Measurements from ENCODE around the gene PIAS4.

Gene PIAS4

GRCh38 chr19:4013886-4014540, 6.5 kb downstream of the PIAS4 start:
- no peak for DNase-seq (ENCODE audit: low read depth, low spot score)
- TF ChIP-seq CTCF (IDR thresholded peaks at IDR 0.05; ENCODE audit: low read depth, low read length) = no peak
- in situ Hi-C loops (cut with HindIII; ENCODE audit: low sequenced_read_pairs) = no loop called here
- H3K4me3 ChIP-seq (ENCODE audit: low read depth, low read length) = no peak overlapping the region

GRCh38 chr19:4014541-4015491, 7.3 kb downstream of the PIAS4 start:
- in situ Hi-C loops (cut with HindIII; ENCODE audit: low sequenced_read_pairs) = no loop called here
- H3K4me3 ChIP-seq (ENCODE audit: low read depth, low read length) = no peak overlapping the region
- DNase-seq (ENCODE audit: low read depth, low spot score) = no peak
- no peak for TF ChIP-seq CTCF (IDR thresholded peaks at IDR 0.05; ENCODE audit: low read depth, low read length)

GRCh38 chr19:4015705-4016402, 8.3 kb downstream of the PIAS4 start:
- in situ Hi-C loops (cut with HindIII; ENCODE audit: low sequenced_read_pairs) = no loop called here
- no peak for DNase-seq (ENCODE audit: low read depth, low spot score)
- TF ChIP-seq CTCF (IDR thresholded peaks at IDR 0.05; ENCODE audit: low read depth, low read length) = no peak
- no peak overlapping the region for H3K4me3 ChIP-seq (ENCODE audit: low read depth, low read length)

GRCh38 chr19:4016486-4016885, 8.9 kb downstream of the PIAS4 start:
- no peak for DNase-seq (ENCODE audit: low read depth, low spot score)
- in situ Hi-C loops (cut with HindIII; ENCODE audit: low sequenced_read_pairs) = no loop called here
- no peak for TF ChIP-seq CTCF (IDR thresholded peaks at IDR 0.05; ENCODE audit: low read depth, low read length)
- H3K4me3 ChIP-seq (ENCODE audit: low read depth, low read length) = no peak overlapping the region

GRCh38 chr19:4016903-4017638, 9.5 kb downstream of the PIAS4 start:
- DNase-seq (ENCODE audit: low read depth, low spot score) = no peak
- TF ChIP-seq CTCF (IDR thresholded peaks at IDR 0.05; ENCODE audit: low read depth, low read length) = no peak
- H3K4me3 ChIP-seq (ENCODE audit: low read depth, low read length) = no peak overlapping the region
- in situ Hi-C loops (cut with HindIII; ENCODE audit: low sequenced_read_pairs) = no loop called here

GRCh38 chr19:4018140-4018613, 10.6 kb downstream of the PIAS4 start:
- no peak for TF ChIP-seq CTCF (IDR thresholded peaks at IDR 0.05; ENCODE audit: low read depth, low read length)
- in situ Hi-C loops (cut with HindIII; ENCODE audit: low sequenced_read_pairs) = no loop called here
- H3K4me3 ChIP-seq (ENCODE audit: low read depth, low read length) = no peak overlapping the region
- no peak for DNase-seq (ENCODE audit: low read depth, low spot score)

Measured in astrocyte of the spinal cord (primary cell).